Colonic mucosa (tissue), 4 donors: ENCODE results near the gene AKAP8L. TPM values are rescaled to one million over a fixed set of nuclear protein-coding genes. Genes with fewer than 3 reads are reported as not detected.
"Not testable (repeated sequence)": the region's sequence is repeated elsewhere in the genome, so short reads cannot be mapped to it uniquely, and the experiment has no call there.

Experiments
- DNase-seq: peaks from one replicate; pipeline ENCODE4 v3.0.0-alpha.2; 2020
- H3K27ac ChIP-seq: fragments of 200-600 bp; one replicate; pipeline ENCODE4 v1.8.0; 2021
- H3K27me3 ChIP-seq: fragments of 200-600 bp; one replicate; pipeline ENCODE4 v1.8.0; 2021
- H3K36me3 ChIP-seq: fragments of 200-600 bp; one replicate; pipeline ENCODE4 v1.8.0; 2021
- H3K4me1 ChIP-seq: fragments of 200-600 bp; one replicate; pipeline ENCODE4 v1.8.0; 2021; ENCODE audit warnings: mild to moderate bottlenecking
- H3K4me3 ChIP-seq: fragments of 200-600 bp; one replicate; pipeline ENCODE4 v1.8.0; 2021
- H3K9ac ChIP-seq, 2 donors: one replicate each; pipeline ENCODE4 v1.7.0; 2013; ENCODE audit warnings: control low read depth in 2 of 2, low read depth in 2 of 2, low read length in 2 of 2
- H3K9me3 ChIP-seq: fragments of 200-600 bp; one replicate; pipeline ENCODE4 v1.8.0; 2021
- intact Hi-C: fragments of 100-400 bp; cut with DNase I; formaldehyde crosslinking; loops from one replicate; pipeline ENCODE4 v1.14.1; 2022
- total RNA-seq, 2 donors: library from RNA; stranded (reverse); fragmentation: NEBNext Ultra II Directional in 1 of 2; extraction: Animal tissue kit (Norgen Biotek cat#: 25700) in 1 of 2; gene quantifications; one replicate each; pipeline ENCODE4 v1.2.1, GENCODE V29; 2021
- TF ChIP-seq, protein P1 (sequence below): fragments of 200-600 bp; IDR thresholded peaks from one replicate; pipeline ENCODE4 v1.8.0; 2022; ENCODE audit warnings: antibody characterized with exemption, mild to moderate bottlenecking
- donor health status: healthy.
- donor health status: DM: no; HTN: no; CAD: no.
- donor health status: DM: no; HTN: no; CAD: no.

The AKAP8L gene
- total RNA-seq, 2 donors from 2014 or later: 63.5 to 70.2 TPM

GRCh38 chr19:15397236-15397635, 21.6 kb downstream of the AKAP8L start:
- Histone ChIP-seq H3K9ac (no peak overlapping the region), H3K4me1 (no peaks in the 10 kb centered on the region), H3K36me3 (peaks cover 44% of the 10 kb centered on the region), H3K27me3 (no peaks in the 10 kb centered on the region), H3K4me3 (no peak overlapping the region), H3K27ac (no peak overlapping the region), H3K9me3 (no peaks in the 10 kb centered on the region)
- DNase-seq: no peak
- TF ChIP-seq, protein P1, sequence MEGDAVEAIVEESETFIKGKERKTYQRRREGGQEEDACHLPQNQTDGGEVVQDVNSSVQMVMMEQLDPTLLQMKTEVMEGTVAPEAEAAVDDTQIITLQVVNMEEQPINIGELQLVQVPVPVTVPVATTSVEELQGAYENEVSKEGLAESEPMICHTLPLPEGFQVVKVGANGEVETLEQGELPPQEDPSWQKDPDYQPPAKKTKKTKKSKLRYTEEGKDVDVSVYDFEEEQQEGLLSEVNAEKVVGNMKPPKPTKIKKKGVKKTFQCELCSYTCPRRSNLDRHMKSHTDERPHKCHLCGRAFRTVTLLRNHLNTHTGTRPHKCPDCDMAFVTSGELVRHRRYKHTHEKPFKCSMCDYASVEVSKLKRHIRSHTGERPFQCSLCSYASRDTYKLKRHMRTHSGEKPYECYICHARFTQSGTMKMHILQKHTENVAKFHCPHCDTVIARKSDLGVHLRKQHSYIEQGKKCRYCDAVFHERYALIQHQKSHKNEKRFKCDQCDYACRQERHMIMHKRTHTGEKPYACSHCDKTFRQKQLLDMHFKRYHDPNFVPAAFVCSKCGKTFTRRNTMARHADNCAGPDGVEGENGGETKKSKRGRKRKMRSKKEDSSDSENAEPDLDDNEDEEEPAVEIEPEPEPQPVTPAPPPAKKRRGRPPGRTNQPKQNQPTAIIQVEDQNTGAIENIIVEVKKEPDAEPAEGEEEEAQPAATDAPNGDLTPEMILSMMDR: no peak
- intact Hi-C loops: no loop called here

GRCh38 chr19:15396436-15396835, 22.4 kb downstream of the AKAP8L start:
- intact Hi-C loops: no loop called here
- DNase-seq: no peak

GRCh38 chr19:15395251-15395650, 23.5 kb downstream of the AKAP8L start:
- H3K27ac ChIP-seq, H3K4me3 ChIP-seq, H3K4me1 ChIP-seq, H3K9me3 ChIP-seq, H3K9ac ChIP-seq, intact Hi-C loops, DNase-seq, H3K27me3 ChIP-seq: not testable (repeated sequence)
- peaks cover 40% of the 10 kb centered on the region for H3K36me3 ChIP-seq

More at GRCh38 chr19:15396436-15396835, 22.4 kb downstream of the AKAP8L start:
- TF ChIP-seq, protein P1: no peak
- Histone ChIP-seq H3K9me3 (no peaks in the 10 kb centered on the region), H3K27me3 (no peaks in the 10 kb centered on the region), H3K4me3 (no peak overlapping the region), H3K36me3 (peaks cover 44% of the 10 kb centered on the region), H3K9ac (no peak overlapping the region), H3K4me1 (no peaks in the 10 kb centered on the region), H3K27ac (no peak overlapping the region)

DNA sequence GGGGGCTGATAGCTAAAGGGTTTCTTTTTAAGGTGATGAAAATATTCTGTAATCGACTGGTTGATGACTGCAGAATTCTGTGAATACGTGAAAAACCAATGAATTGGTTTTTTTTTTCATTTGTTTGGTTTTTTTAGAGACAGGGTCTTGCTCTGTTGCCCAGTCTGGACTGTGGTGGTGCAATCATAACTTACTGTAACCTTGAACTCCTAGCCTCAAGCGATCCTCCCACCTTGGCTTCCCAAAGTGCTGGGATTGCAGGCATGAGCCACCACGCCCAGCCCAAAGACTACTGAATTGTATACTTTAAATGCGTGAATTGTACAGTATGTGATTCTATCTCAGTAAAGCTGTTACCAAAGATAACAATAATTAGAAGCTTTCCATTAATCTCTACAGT, 24.4 kb downstream of the AKAP8L start:
- TF ChIP-seq, protein P1: no peak
- H3K4me3 ChIP-seq: no peak overlapping the region
- intact Hi-C loops: no loop called here
- H3K9me3 ChIP-seq: no peaks in the 10 kb centered on the region
- no peak overlapping the region for H3K9ac ChIP-seq
- no peaks in the 10 kb centered on the region for H3K4me1 ChIP-seq
- no peak overlapping the region for H3K27ac ChIP-seq
- peaks cover 32% of the 10 kb centered on the region for H3K36me3 ChIP-seq
- H3K27me3 ChIP-seq: no peaks in the 10 kb centered on the region
- DNase-seq: no peak

DNA sequence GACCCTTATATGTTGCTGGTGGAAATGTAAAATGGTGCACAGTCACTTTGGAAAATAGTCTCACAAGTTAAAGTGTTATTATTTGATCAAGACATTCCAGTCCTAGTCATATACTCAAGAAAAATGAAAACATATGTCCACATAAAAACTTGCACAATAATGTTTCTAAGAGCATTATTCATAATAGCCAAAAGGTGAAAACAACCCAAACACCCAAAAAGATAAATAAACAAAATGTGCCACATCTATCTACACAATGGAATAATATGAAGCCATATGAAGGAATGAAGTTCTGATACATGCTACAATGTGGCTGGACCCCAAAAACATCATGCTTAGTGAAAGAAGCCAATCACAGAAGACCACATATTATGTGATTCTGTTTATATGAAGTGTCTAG, 24.8 kb downstream of the AKAP8L start:
- Histone ChIP-seq H3K9me3 (no peaks in the 10 kb centered on the region), H3K36me3 (peaks cover 28% of the 10 kb centered on the region), H3K27me3 (no peaks in the 10 kb centered on the region), H3K9ac (no peak overlapping the region), H3K27ac (no peak overlapping the region), H3K4me3 (no peak overlapping the region), H3K4me1 (no peaks in the 10 kb centered on the region)
- DNase-seq: no peak
- TF ChIP-seq, protein P1: no peak
- intact Hi-C loops: no loop called here

DNA sequence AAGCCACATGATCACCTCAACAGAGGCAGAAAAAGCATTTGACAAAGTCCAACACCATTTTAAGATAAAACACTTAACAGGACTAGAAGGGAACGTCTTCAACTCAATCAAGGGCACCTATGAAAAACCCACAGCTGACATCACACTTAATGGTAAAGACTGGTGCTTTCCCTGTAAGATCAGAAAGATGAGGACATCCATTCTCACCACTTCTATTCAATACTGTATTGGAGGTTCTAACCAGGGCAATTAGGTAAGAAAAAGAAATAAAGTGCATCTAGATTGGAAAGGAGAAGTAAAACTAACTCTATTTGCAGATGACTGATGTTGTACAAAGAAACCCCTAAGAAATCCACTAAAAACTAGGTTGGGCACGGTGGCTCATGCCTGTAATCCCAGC, 28.0 kb downstream of the AKAP8L start:
- DNase-seq: no peak
- Histone ChIP-seq H3K4me1 (no peaks in the 10 kb centered on the region), H3K9ac (no peak overlapping the region), H3K4me3 (no peak overlapping the region), H3K9me3 (no peaks in the 10 kb centered on the region), H3K27me3 (no peaks in the 10 kb centered on the region), H3K36me3 (no peaks in the 10 kb centered on the region), H3K27ac (no peak overlapping the region)
- TF ChIP-seq, protein P1: no peak
- intact Hi-C loops: no loop called here
